SK-N-SH (cell line): ENCODE measurements around the gene ZIK1. TPM values are rescaled to one million over a fixed set of nuclear protein-coding genes. Genes with fewer than 3 reads are reported as not detected.

Source experiments
- CTCF ChIA-PET: fragments of 300-600, 350-600 bp; formaldehyde crosslinking; extraction: SDS; loops from one replicate; lab custom pipeline; 2021; lab: Yijun Ruan, JAX
- POLR2A ChIA-PET: fragments of 350-600 bp; sonication (Branson Sonifier 250); formaldehyde crosslinking; extraction: SDS; loops from one replicate; lab custom pipeline; 2020; ENCODE audit warnings: antibody characterized with exemption, inconsistent platforms; lab: Yijun Ruan, JAX
- DNase-seq: peaks from one replicate; pipeline ENCODE4 v3.0.0; 2012
- H2AFZ ChIP-seq: fragments of 200-600 bp; sonication (generic); 2 replicates; pipeline ENCODE4 v1.8.1; 2016; ENCODE audit warnings: antibody characterized with exemption, mild to moderate bottlenecking, low read depth
- H3F3A ChIP-seq: fragments of 200-600 bp; sonication (generic); replicated peaks from 2 replicates; pipeline ENCODE3; 2016; ENCODE audit warnings: antibody characterized with exemption, mild to moderate bottlenecking; ENCODE audit not compliant: insufficient read depth
- H3K27ac ChIP-seq, 2 experiments: fragments of 200-500 bp in 1 of 2; fragments of 200-600 bp in 1 of 2; sonication (Bioruptor generic) in 1 of 2; sonication (generic), shearing (Covaris generic) in 1 of 2; 2 replicates each; pipeline versions ENCODE4 v1.5.1 to v1.6.1; 2014 to 2016; ENCODE audit warnings: low read depth in 2 of 2, inconsistent platforms in 1 of 2, low read length in 1 of 2, mild to moderate bottlenecking in 1 of 2, mixed read lengths in 1 of 2
- H3K27me3 ChIP-seq: fragments of 200-600 bp; sonication (generic), shearing (Covaris generic); 2 replicates; pipeline ENCODE4 v1.6.1; 2016; ENCODE audit warnings: mixed run types; ENCODE audit not compliant: insufficient read depth
- H3K36me3 ChIP-seq, 2 experiments: fragments of 200-500 bp in 1 of 2; fragments of 200-600 bp in 1 of 2; sonication (Bioruptor generic) in 1 of 2; sonication (generic) in 1 of 2; replicated peaks in 1 of 2; 2 replicates each; pipeline versions ENCODE3 to v1.5.1; 2014 to 2016; ENCODE audit warnings: low read length in 1 of 2, mild to moderate bottlenecking in 1 of 2; ENCODE audit not compliant: insufficient read depth in 2 of 2, control insufficient read depth in 1 of 2
- H3K4me1 ChIP-seq, 2 experiments: fragments of 200-500 bp in 1 of 2; fragments of 200-600 bp in 1 of 2; sonication (Bioruptor generic) in 1 of 2; sonication (generic), shearing (Covaris generic) in 1 of 2; 2 replicates each; pipeline versions ENCODE4 v1.5.1 to v1.6.1; 2014 to 2016; ENCODE audit warnings: low read depth in 1 of 2, low read length in 1 of 2, mixed run types in 1 of 2; ENCODE audit not compliant: insufficient read depth in 2 of 2, control insufficient read depth in 1 of 2
- H3K4me2 ChIP-seq: fragments of 200-600 bp; sonication (generic), shearing (Covaris generic); 2 replicates; pipeline ENCODE4 v1.6.1; 2017; ENCODE audit warnings: mixed run types
- H3K4me3 ChIP-seq, 2 experiments: fragments of 200-500 bp in 1 of 2; fragments of 200-600 bp in 1 of 2; sonication (Bioruptor generic) in 1 of 2; sonication (generic), shearing (Covaris generic) in 1 of 2; 2 replicates each; pipeline versions ENCODE4 v1.5.1 to v1.8.1; 2014 to 2016; ENCODE audit warnings: low read depth in 2 of 2, inconsistent platforms in 1 of 2, low read length in 1 of 2, mild to moderate bottlenecking in 1 of 2, mixed read lengths in 1 of 2, moderate library complexity in 1 of 2
- H3K79me2 ChIP-seq: fragments of 200-600 bp; sonication (generic); 2 replicates; pipeline ENCODE4 v1.8.1; 2017; ENCODE audit warnings: mild to moderate bottlenecking; ENCODE audit not compliant: insufficient read depth
- H3K9ac ChIP-seq: fragments of 200-600 bp; sonication (generic); 2 replicates; pipeline ENCODE4 v1.6.1; 2017; ENCODE audit warnings: mixed run types
- H3K9me2 ChIP-seq: fragments of 200-600 bp; sonication (generic); 2 replicates; pipeline ENCODE4 v1.6.1; 2017; ENCODE audit warnings: mixed run types
- H3K9me3 ChIP-seq: fragments of 200-600 bp; sonication (generic); 2 replicates; pipeline ENCODE4 v1.6.1; 2017; ENCODE audit warnings: mixed run types, mild to moderate bottlenecking, moderate library complexity
- H4K20me1 ChIP-seq: fragments of 200-600 bp; sonication (generic); 2 replicates; pipeline ENCODE4 v1.6.1; 2017; ENCODE audit warnings: mild to moderate bottlenecking, mixed run types; ENCODE audit not compliant: insufficient read depth
- CTCF ChIP-seq: fragments of 200-600 bp; sonication (generic); IDR thresholded peaks from 2 replicates; pipeline ENCODE4 v1.6.1; 2017; ENCODE audit warnings: antibody characterized with exemption, mild to moderate bottlenecking, moderate library complexity
- EZH2phosphoT487 ChIP-seq: fragments of 200-600 bp; sonication (generic); IDR thresholded peaks from 2 replicates; pipeline ENCODE4 v1.6.1; 2017; ENCODE audit warnings: low read depth, mixed run types, mild to moderate bottlenecking, antibody characterized with exemption, moderate library complexity, borderline replicate concordance
- FOSL2 ChIP-seq: IDR thresholded peaks from 2 replicates; pipeline ENCODE4 v1.4.0; 2012; ENCODE audit warnings: low read depth, mild to moderate bottlenecking, moderate library complexity, borderline replicate concordance
- FOXM1 ChIP-seq: IDR thresholded peaks from 2 replicates; pipeline ENCODE4 v1.4.0; 2012; ENCODE audit warnings: low read depth, mild to moderate bottlenecking
- GATA2 ChIP-seq: sonication (generic); formaldehyde crosslinking; IDR thresholded peaks from 2 replicates; pipeline ENCODE4 v1.5.0; 2020; ENCODE audit warnings: mild to moderate bottlenecking, missing genetic modification reagents
- IRF3 ChIP-seq: fragments of 150-350 bp; IDR thresholded peaks from 2 replicates; pipeline ENCODE4 v1.6.1; 2016; ENCODE audit warnings: mild to moderate bottlenecking, low read depth, low read length
- MAX ChIP-seq: IDR thresholded peaks from 2 replicates; pipeline ENCODE4 v1.4.0; 2012; ENCODE audit warnings: low read depth
- MXI1 ChIP-seq: IDR thresholded peaks from 2 replicates; pipeline ENCODE4 v1.6.1; 2012; ENCODE audit warnings: mild to moderate bottlenecking, low read depth, low read length, improper control_type of control experiment
- NFIC ChIP-seq: IDR thresholded peaks from 2 replicates; pipeline ENCODE4 v1.4.0; 2012; ENCODE audit warnings: borderline replicate concordance
- RFX5 ChIP-seq: IDR thresholded peaks from 2 replicates; pipeline ENCODE4 v1.6.1; 2012; ENCODE audit warnings: mild to moderate bottlenecking, improper control_type of control experiment, low read length
- TEAD4 ChIP-seq: IDR thresholded peaks from 2 replicates; pipeline ENCODE4 v1.4.0; 2012; ENCODE audit warnings: mild to moderate bottlenecking, borderline replicate concordance; ENCODE audit not compliant: insufficient read depth
- WGBS: methylation state at CpG from one replicate; pipeline ENCODE4 v1.1.6; 2017; ENCODE audit warnings: low lambda C conversion rate; 5-methylcytosine and 5-hydroxymethylcytosine counted together
- polyA plus RNA-seq, 3 experiments: library from polyadenylated mRNA; depleted of rRNA; stranded (reverse); fragments of >200 nt; gene quantifications; 2 replicates each; pipeline ENCODE4 v1.2.3, GENCODE V29; 2012

The ZIK1 gene
- polyA plus RNA-seq, 1 of the 3 experiments (the other 2 are of a cell fraction) = 2.1 TPM

GRCh38 chr19:57572415-57572947, 11.5 kb upstream of the ZIK1 start:
- DNase-seq = no peak
- no peak overlapping the region for H2AFZ ChIP-seq
- H3K27ac ChIP-seq = no peak overlapping the region
- H3K36me3 ChIP-seq = peaks cover 54 to 58% of the 10 kb centered on the region in 2 experiments
- no peaks in the 10 kb centered on the region for H4K20me1 ChIP-seq
- WGBS = 94% methylated on average over 3 of the region's 3 CpGs
- CTCF ChIA-PET = interaction anchor here (1.6 kb wide), 1 partner anchor 12 kb away, joined by 3 read pairs; no protein-coding TSS in a partner anchor
- peaks cover 11% of the 10 kb centered on the region for H3K79me2 ChIP-seq
- H3K9me3 ChIP-seq = peaks cover 17% of the 10 kb centered on the region; the same call in 1 of the 2 replicates
- H3F3A ChIP-seq = no peaks in the 10 kb centered on the region
- no peaks in the 10 kb centered on the region for H3K9me2 ChIP-seq
- peak overlapping the region in 1 of 2 experiments; percentile 7; a peak in 1 of 4 replicates for H3K4me3 ChIP-seq
- H3K27me3 ChIP-seq = no peaks in the 10 kb centered on the region
- TF ChIP-seq NFIC (no peak), MAX (no peak), EZH2phosphoT487 (no peak), IRF3 (no peak)
- no peak overlapping the region for H3K4me2 ChIP-seq
- no peaks in the 10 kb centered on the region; a peak in 1 of 4 replicates for H3K4me1 ChIP-seq
- H3K9ac ChIP-seq = no peak overlapping the region
- POLR2A ChIA-PET = no interaction called here

GRCh38 chr19:57576661-57577060, 7.3 kb upstream of the ZIK1 start:
- Histone ChIP-seq H3K27ac (no peak overlapping the region), H3K79me2 (peaks cover 21% of the 10 kb centered on the region), H3K4me2 (no peak overlapping the region), H3K36me3 (peaks cover 50 to 60% of the 10 kb centered on the region in 2 experiments), H3K9me3 (peaks cover 14% of the 10 kb centered on the region; the same call in 1 of the 2 replicates), H3K27me3 (no peaks in the 10 kb centered on the region), H3K4me3 (peak overlapping the region in 1 of 2 experiments; percentile 6; a peak in 1 of 4 replicates), H2AFZ (no peak overlapping the region), H4K20me1 (no peaks in the 10 kb centered on the region), H3K4me1 (peaks cover 0 to 5% of the 10 kb centered on the region in 2 experiments; a peak in 1 of 4 replicates), H3K9me2 (no peaks in the 10 kb centered on the region), H3F3A (no peaks in the 10 kb centered on the region), H3K9ac (no peak overlapping the region)
- ChIA-PET POLR2A (no interaction called here), CTCF (interaction anchor here (0.6 kb wide), 1 partner anchor 36 kb away, joined by 3 read pairs; no protein-coding TSS in a partner anchor)
- TF ChIP-seq RFX5 (no peak), NFIC (no peak), MXI1 (no peak), CTCF (no peak), TEAD4 (no peak), FOSL2 (no peak), EZH2phosphoT487 (no peak), FOXM1 (no peak), GATA2 (CRISPR knock-in tag) (no peak)
- DNase-seq = no peak
